IMR-90 (cell line): ENCODE results near the gene OR8S1. TPM values are rescaled to one million over a fixed set of nuclear protein-coding genes. Genes with fewer than 3 reads are reported as not detected.

Experiments used
- ATAC-seq: fragments of 200-7000 bp; cut with Tn5 transposase; 2 replicates; pipeline ENCODE4 v1.9.1; 2020; ENCODE audit warnings: low read depth, mild to moderate bottlenecking, moderate library complexity
- BruUV-seq: library from RNA; stranded (reverse); fragments of 400-500 nt; replicated peaks from 2 replicates; lab custom pipeline; 2021; lab: Mats Ljungman, UMichigan
- CTCF ChIA-PET: fragments of 300-600 bp; formaldehyde crosslinking; extraction: SDS; loops from one replicate; lab custom pipeline; 2021; ENCODE audit warnings: antibody characterized with exemption; lab: Yijun Ruan, JAX
- POLR2A ChIA-PET: fragments of 300-600 bp; sonication (Branson Sonifier 250); formaldehyde crosslinking; loops from one replicate; lab custom pipeline; 2022; ENCODE audit warnings: antibody characterized with exemption; ENCODE audit not compliant: unreplicated experiment; lab: Charles Lee
- DNase-seq: peaks from one replicate; pipeline ENCODE4 v3.0.0; 2013
- H2AFZ ChIP-seq: replicated peaks from 2 replicates; pipeline ENCODE3; 2013; ENCODE audit warnings: low read length, mild to moderate bottlenecking; ENCODE audit not compliant: poor library complexity
- H2AK5ac ChIP-seq: 2 replicates; pipeline ENCODE4 v1.6.1; 2013; ENCODE audit warnings: low read depth, low read length, inconsistent platforms
- H2AK9ac ChIP-seq: replicated peaks from 2 replicates; pipeline ENCODE3; 2013; ENCODE audit warnings: mild to moderate bottlenecking, low read depth, low read length, moderate library complexity; ENCODE audit not compliant: poor library complexity
- H2BK120ac ChIP-seq: 2 replicates; pipeline ENCODE4 v1.6.1; 2013; ENCODE audit warnings: low read depth, low read length, inconsistent platforms
- H2BK15ac ChIP-seq: 3 replicates; pipeline ENCODE4 v1.6.1; 2013; ENCODE audit warnings: low read depth, low read length, inconsistent platforms
- H2BK20ac ChIP-seq: 2 replicates; pipeline ENCODE4 v1.6.1; 2013; ENCODE audit warnings: low read depth, mild to moderate bottlenecking, inconsistent platforms, low read length, moderate library complexity
- H2BK5ac ChIP-seq: 2 replicates; pipeline ENCODE4 v1.6.1; 2013; ENCODE audit warnings: mild to moderate bottlenecking, low read depth, low read length, inconsistent platforms; ENCODE audit not compliant: poor library complexity, severe bottlenecking
- H3K14ac ChIP-seq: replicated peaks from 2 replicates; pipeline ENCODE4 v1.6.1; 2013; ENCODE audit warnings: low read depth, low read length, inconsistent platforms
- H3K18ac ChIP-seq: 2 replicates; pipeline ENCODE4 v1.6.1; 2013; ENCODE audit warnings: low read depth, low read length, control low read depth
- H3K23ac ChIP-seq: 2 replicates; pipeline ENCODE4 v1.6.1; 2013; ENCODE audit warnings: low read depth, low read length, inconsistent platforms
- H3K27ac ChIP-seq: 2 replicates; pipeline ENCODE4 v1.5.1; 2013; ENCODE audit warnings: mild to moderate bottlenecking, control low read depth, low read length; ENCODE audit not compliant: insufficient read depth
- H3K27me3 ChIP-seq: 2 replicates; pipeline ENCODE4 v1.6.1; 2013; ENCODE audit warnings: low read length; ENCODE audit not compliant: control insufficient read depth, insufficient read depth
- H3K36me3 ChIP-seq: 2 replicates; pipeline ENCODE4 v1.6.1; 2013; ENCODE audit warnings: low read length, mixed read lengths; ENCODE audit not compliant: control insufficient read depth, insufficient read depth
- H3K4ac ChIP-seq: 2 replicates; pipeline ENCODE4 v1.6.1; 2013; ENCODE audit warnings: low read depth, low read length, inconsistent platforms
- H3K4me1 ChIP-seq: 2 replicates; pipeline ENCODE4 v1.6.1; 2013; ENCODE audit warnings: low read length, mixed read lengths; ENCODE audit not compliant: control insufficient read depth, insufficient read depth
- H3K4me2 ChIP-seq: 2 replicates; pipeline ENCODE4 v1.6.1; 2013; ENCODE audit warnings: low read depth, mild to moderate bottlenecking, control low read depth, low read length, moderate library complexity
- H3K4me3 ChIP-seq: 2 replicates; pipeline ENCODE4 v1.5.1; 2013; ENCODE audit warnings: low read depth, mild to moderate bottlenecking, control low read depth, low read length, moderate library complexity; ENCODE audit not compliant: insufficient read depth
- H3K56ac ChIP-seq: 2 replicates; pipeline ENCODE4 v1.6.1; 2013; ENCODE audit warnings: low read length, inconsistent platforms; ENCODE audit not compliant: insufficient read depth; ENCODE audit errors: extremely low read depth
- H3K79me1 ChIP-seq, 2 experiments: 2 replicates each; pipeline ENCODE4 v1.6.1; 2013; ENCODE audit warnings: low read length in 2 of 2, inconsistent platforms in 1 of 2, low read depth in 1 of 2
- H3K9ac ChIP-seq: 2 replicates; pipeline ENCODE4 v1.6.1; 2013; ENCODE audit warnings: low read depth, low read length, control low read depth
- H3K9me1 ChIP-seq: 2 replicates; pipeline ENCODE4 v1.6.1; 2013; ENCODE audit warnings: low read length, inconsistent platforms; ENCODE audit not compliant: insufficient read depth
- H3K9me3 ChIP-seq: 2 replicates; pipeline ENCODE4 v1.6.1; 2013; ENCODE audit warnings: low read length; ENCODE audit not compliant: control insufficient read depth, insufficient read depth
- H4K20me1 ChIP-seq: 2 replicates; pipeline ENCODE4 v1.6.1; 2013; ENCODE audit warnings: low read length, inconsistent platforms; ENCODE audit not compliant: insufficient read depth
- H4K5ac ChIP-seq: 2 replicates; pipeline ENCODE4 v1.6.1; 2013; ENCODE audit warnings: mild to moderate bottlenecking, low read depth, low read length, control low read depth
- H4K8ac ChIP-seq, 2 experiments: 2 replicates each; pipeline ENCODE4 v1.6.1; 2013; ENCODE audit warnings: low read depth in 2 of 2, low read length in 2 of 2, control low read depth in 1 of 2, inconsistent platforms in 1 of 2
- H4K91ac ChIP-seq: 2 replicates; pipeline ENCODE4 v1.6.1; 2013; ENCODE audit warnings: low read depth, low read length, inconsistent platforms; ENCODE audit not compliant: insufficient read depth
- BHLHE40 ChIP-seq: fragments of 150-350 bp; IDR thresholded peaks from 2 replicates; pipeline ENCODE4 v1.6.1; 2016; ENCODE audit warnings: mild to moderate bottlenecking, low read depth, low read length
- CEBPB ChIP-seq: IDR thresholded peaks from 2 replicates; pipeline ENCODE4 v1.6.1; 2012; ENCODE audit warnings: low read depth, low read length, improper control_type of control experiment
- CHD1 ChIP-seq: IDR thresholded peaks from 2 replicates; pipeline ENCODE4 v1.6.1; 2012; ENCODE audit warnings: low read depth, low read length, improper control_type of control experiment
- FOS ChIP-seq: fragments of 150-350 bp; IDR thresholded peaks from 2 replicates; pipeline ENCODE4 v1.6.1; 2016; ENCODE audit warnings: low read depth, low read length
- MAFK ChIP-seq: IDR thresholded peaks from 2 replicates; pipeline ENCODE4 v1.6.1; 2012; ENCODE audit warnings: low read depth, low read length, improper control_type of control experiment
- NFE2L2 ChIP-seq: fragments of 150-350 bp; IDR thresholded peaks from 2 replicates; pipeline ENCODE4 v1.6.1; 2016; ENCODE audit warnings: low read depth, mild to moderate bottlenecking, low read length
- POLR2A ChIP-seq: IDR thresholded peaks from 2 replicates; pipeline ENCODE4 v1.6.1; 2012; ENCODE audit warnings: mild to moderate bottlenecking, low read depth, low read length
- RAD21 ChIP-seq: IDR thresholded peaks from 2 replicates; pipeline ENCODE4 v1.6.1; 2012; ENCODE audit warnings: low read length, improper control_type of control experiment
- RCOR1 ChIP-seq: IDR thresholded peaks from 2 replicates; pipeline ENCODE4 v1.6.1; 2012; ENCODE audit warnings: mild to moderate bottlenecking, low read length, improper control_type of control experiment; ENCODE audit not compliant: insufficient replicate concordance
- SMC3 ChIP-seq: fragments of 150-350 bp; IDR thresholded peaks from 2 replicates; pipeline ENCODE4 v1.6.1; 2016; ENCODE audit warnings: low read depth, mild to moderate bottlenecking, antibody characterized with exemption, low read length, moderate library complexity
- WGBS, 2 experiments: methylation state at CpG; one replicate each; pipeline versions ENCODE4 v1.1.5 to v1.1.7; 2013; ENCODE audit warnings: missing lambda C conversion rate in 2 of 2; ENCODE audit not compliant: insufficient read length in 1 of 2; ENCODE audit errors: extremely low coverage in 2 of 2; 5-methylcytosine and 5-hydroxymethylcytosine counted together
- dilution Hi-C: fragments of 300-500 bp; cut with HindIII; formaldehyde crosslinking; loops from one replicate; pipeline ENCODE4 v1.14.3; 2018; ENCODE audit warnings: low sequenced_read_pairs; ENCODE audit not compliant: unreplicated experiment
- in situ Hi-C: fragments of 300-500 bp; cut with MboI; formaldehyde crosslinking; loops from 3 replicates; pipeline ENCODE4 v1.14.3; 2019; ENCODE audit warnings: low sequenced_read_pairs, inconsistent platforms, mixed read lengths
- intact Hi-C: fragments of 100-400 bp; cut with micrococcal nuclease; formaldehyde crosslinking; loops from 2 replicates; pipeline ENCODE4 v1.10.0; 2022
- polyA plus RNA-seq, 3 experiments: library from polyadenylated mRNA; depleted of rRNA; stranded (reverse); fragments of >200 nt; gene quantifications; 2 replicates each; pipeline ENCODE4 v1.2.3, GENCODE V29; 2012; ENCODE audit warnings: low replicate concordance in 1 of 3
- total RNA-seq: library from RNA; depleted of rRNA; stranded (reverse); fragments of >200 nt; gene quantifications from 2 replicates; pipeline ENCODE4 v1.2.3, GENCODE V29; 2012
- TF ChIP-seq, protein P1 (sequence below): fragments of 150-350 bp; IDR thresholded peaks from 2 replicates; pipeline ENCODE4 v1.6.1; 2017; ENCODE audit warnings: mild to moderate bottlenecking, antibody characterized with exemption, low read length, low read depth
- TF ChIP-seq, protein P2 (sequence below): conservative IDR thresholded peaks from 2 replicates; pipeline ENCODE4 v1.5.1; 2012; ENCODE audit warnings: mild to moderate bottlenecking, low read depth, low read length, improper control_type of control experiment

The OR8S1 gene
- total and polyA plus RNA-seq, 2 of the 4 experiments (the other 2 are of a cell fraction), result not detected

DNA sequence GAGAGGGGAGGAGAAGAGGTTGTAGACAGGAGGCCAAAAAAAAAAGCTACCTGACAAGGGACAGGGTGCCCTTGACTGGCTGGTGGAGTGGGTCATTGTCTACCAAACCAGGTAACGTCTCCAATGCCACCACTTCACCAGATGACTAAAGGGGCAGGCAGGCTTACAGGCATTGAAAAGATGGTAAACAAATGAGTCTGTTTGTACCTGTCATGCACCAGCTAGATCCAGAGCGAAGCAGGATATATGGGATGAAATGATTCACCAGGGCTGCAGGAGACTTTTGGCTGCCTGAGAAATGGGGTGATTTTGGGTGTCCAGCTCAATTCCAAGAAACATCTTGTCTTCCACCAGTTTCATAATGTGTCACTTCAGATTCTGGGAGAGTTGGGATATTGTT, 39.2 kb upstream of the OR8S1 start:
- ChIA-PET POLR2A (no interaction called here), CTCF (interaction anchor here (0.6 kb wide), 1 partner anchor 95 kb away, joined by 3 read pairs; no protein-coding TSS in a partner anchor)
- H3K9me1 ChIP-seq, result no peaks in the 10 kb centered on the region
- H2AK5ac ChIP-seq, result no peak overlapping the region
- no peak overlapping the region for H3K27ac ChIP-seq
- no peaks in the 10 kb centered on the region for H3K36me3 ChIP-seq
- no peak overlapping the region for H3K4ac ChIP-seq
- intact Hi-C loops, result no loop called here
- no peak overlapping the region for H3K4me2 ChIP-seq
- H3K9ac ChIP-seq, result no peak overlapping the region
- H3K79me1 ChIP-seq, result no peaks in the 10 kb centered on the region
- no peak overlapping the region for H2BK20ac ChIP-seq
- H4K5ac ChIP-seq, result no peak overlapping the region
- no peak for DNase-seq
- H3K27me3 ChIP-seq, result no peaks in the 10 kb centered on the region
- H2BK120ac ChIP-seq, result no peak overlapping the region
- H4K91ac ChIP-seq, result no peak overlapping the region
- no peaks in the 10 kb centered on the region for H4K20me1 ChIP-seq
- H3K23ac ChIP-seq, result no peak overlapping the region
- no CpG with 5 or more reads among the region's 2 CpGs for WGBS, 2 experiments
- dilution Hi-C loops, result no loop called here
- H4K8ac ChIP-seq, result no peak overlapping the region
- no peak for ATAC-seq
- H3K18ac ChIP-seq, result no peak overlapping the region
- no peak overlapping the region for H2BK15ac ChIP-seq
- no peak overlapping the region for H2AK9ac ChIP-seq
- no peak overlapping the region for H2BK5ac ChIP-seq
- H2AFZ ChIP-seq, result no peak overlapping the region
- H3K14ac ChIP-seq, result no peak overlapping the region
- H3K9me3 ChIP-seq, result no peaks in the 10 kb centered on the region
- H3K4me1 ChIP-seq, result no peaks in the 10 kb centered on the region
- BruUV-seq, result no TSS peak
- TF ChIP-seq, protein P1, sequence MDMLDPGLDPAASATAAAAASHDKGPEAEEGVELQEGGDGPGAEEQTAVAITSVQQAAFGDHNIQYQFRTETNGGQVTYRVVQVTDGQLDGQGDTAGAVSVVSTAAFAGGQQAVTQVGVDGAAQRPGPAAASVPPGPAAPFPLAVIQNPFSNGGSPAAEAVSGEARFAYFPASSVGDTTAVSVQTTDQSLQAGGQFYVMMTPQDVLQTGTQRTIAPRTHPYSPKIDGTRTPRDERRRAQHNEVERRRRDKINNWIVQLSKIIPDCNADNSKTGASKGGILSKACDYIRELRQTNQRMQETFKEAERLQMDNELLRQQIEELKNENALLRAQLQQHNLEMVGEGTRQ, result no peak
- TF ChIP-seq, protein P2, sequence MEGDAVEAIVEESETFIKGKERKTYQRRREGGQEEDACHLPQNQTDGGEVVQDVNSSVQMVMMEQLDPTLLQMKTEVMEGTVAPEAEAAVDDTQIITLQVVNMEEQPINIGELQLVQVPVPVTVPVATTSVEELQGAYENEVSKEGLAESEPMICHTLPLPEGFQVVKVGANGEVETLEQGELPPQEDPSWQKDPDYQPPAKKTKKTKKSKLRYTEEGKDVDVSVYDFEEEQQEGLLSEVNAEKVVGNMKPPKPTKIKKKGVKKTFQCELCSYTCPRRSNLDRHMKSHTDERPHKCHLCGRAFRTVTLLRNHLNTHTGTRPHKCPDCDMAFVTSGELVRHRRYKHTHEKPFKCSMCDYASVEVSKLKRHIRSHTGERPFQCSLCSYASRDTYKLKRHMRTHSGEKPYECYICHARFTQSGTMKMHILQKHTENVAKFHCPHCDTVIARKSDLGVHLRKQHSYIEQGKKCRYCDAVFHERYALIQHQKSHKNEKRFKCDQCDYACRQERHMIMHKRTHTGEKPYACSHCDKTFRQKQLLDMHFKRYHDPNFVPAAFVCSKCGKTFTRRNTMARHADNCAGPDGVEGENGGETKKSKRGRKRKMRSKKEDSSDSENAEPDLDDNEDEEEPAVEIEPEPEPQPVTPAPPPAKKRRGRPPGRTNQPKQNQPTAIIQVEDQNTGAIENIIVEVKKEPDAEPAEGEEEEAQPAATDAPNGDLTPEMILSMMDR, result no peak
- no peak for TF ChIP-seq POLR2A
- no peak for TF ChIP-seq CHD1
- TF ChIP-seq SMC3, result no peak
- TF ChIP-seq RCOR1, result no peak
- no peak for TF ChIP-seq MAFK
- TF ChIP-seq BHLHE40, result no peak
- no peak for TF ChIP-seq FOS
- TF ChIP-seq RAD21, result no peak
- TF ChIP-seq CEBPB, result no peak
- TF ChIP-seq NFE2L2, result no peak
- H3K4me3 ChIP-seq, result no peak overlapping the region
- in situ Hi-C loops, result no loop called here
- H3K56ac ChIP-seq, result no peak overlapping the region
